Measurements from ENCODE around the gene C6orf120.

DNA sequence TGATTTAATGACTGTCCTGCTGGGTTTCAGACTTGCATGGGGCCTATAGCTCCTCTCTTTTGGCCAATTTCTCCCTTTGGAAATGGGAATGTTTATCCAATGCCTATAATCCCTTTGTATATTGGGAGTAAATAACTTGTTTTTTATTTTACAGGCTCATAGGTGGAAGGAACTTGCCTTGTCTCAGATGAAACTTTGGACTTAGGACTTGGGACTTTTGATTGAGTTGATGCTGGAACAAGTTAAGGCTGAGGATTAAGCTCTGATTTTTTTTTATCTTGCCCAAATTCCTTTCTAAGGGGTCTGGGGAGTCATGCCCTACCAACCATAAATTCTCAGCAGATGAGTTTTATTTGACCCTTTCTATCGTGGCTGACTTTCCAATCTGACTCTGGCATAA is 23.6 kb upstream of the C6orf120 start:
- TF ChIP-seq, protein P1, sequence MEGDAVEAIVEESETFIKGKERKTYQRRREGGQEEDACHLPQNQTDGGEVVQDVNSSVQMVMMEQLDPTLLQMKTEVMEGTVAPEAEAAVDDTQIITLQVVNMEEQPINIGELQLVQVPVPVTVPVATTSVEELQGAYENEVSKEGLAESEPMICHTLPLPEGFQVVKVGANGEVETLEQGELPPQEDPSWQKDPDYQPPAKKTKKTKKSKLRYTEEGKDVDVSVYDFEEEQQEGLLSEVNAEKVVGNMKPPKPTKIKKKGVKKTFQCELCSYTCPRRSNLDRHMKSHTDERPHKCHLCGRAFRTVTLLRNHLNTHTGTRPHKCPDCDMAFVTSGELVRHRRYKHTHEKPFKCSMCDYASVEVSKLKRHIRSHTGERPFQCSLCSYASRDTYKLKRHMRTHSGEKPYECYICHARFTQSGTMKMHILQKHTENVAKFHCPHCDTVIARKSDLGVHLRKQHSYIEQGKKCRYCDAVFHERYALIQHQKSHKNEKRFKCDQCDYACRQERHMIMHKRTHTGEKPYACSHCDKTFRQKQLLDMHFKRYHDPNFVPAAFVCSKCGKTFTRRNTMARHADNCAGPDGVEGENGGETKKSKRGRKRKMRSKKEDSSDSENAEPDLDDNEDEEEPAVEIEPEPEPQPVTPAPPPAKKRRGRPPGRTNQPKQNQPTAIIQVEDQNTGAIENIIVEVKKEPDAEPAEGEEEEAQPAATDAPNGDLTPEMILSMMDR (IDR thresholded peaks at IDR 0.05; ENCODE audit: low read depth, low read length) = no peak
- TF ChIP-seq EZH2phosphoT487 (IDR thresholded peaks at IDR 0.05; ENCODE audit: low read depth) = no peak
